ENCODE measurements around the gene ECPAS.
"Not testable (repeated sequence)": the region's sequence is repeated elsewhere in the genome, so short reads cannot be mapped to it uniquely, and the experiment has no call there.

Gene ECPAS

GRCh38 chr9:111411266-111411665 lies 72.9 kb downstream of the ECPAS start:
- no peak for DNase-seq (ENCODE audit: low read depth in 2 of 2)

- no peak for DNase-seq (ENCODE audit: low read depth in 2 of 2)
Observed at GRCh38 chr9:111407813-111408212, 76.4 kb downstream of the ECPAS start.

- DNase-seq (ENCODE audit: low read depth in 2 of 2): no peak
Observed at GRCh38 chr9:111405701-111406100, 78.5 kb downstream of the ECPAS start.

- not testable (repeated sequence) for DNase-seq (ENCODE audit: low read depth in 2 of 2)
Observed at GRCh38 chr9:111401486-111401885, 82.7 kb downstream of the ECPAS start.

GRCh38 chr9:111400564-111400898 lies 83.7 kb downstream of the ECPAS start:
- no peak for DNase-seq (ENCODE audit: low read depth in 2 of 2)

- DNase-seq (ENCODE audit: low read depth in 2 of 2): no peak
Observed at GRCh38 chr9:111399772-111400563, 84.2 kb downstream of the ECPAS start.

GRCh38 chr9:111399211-111399739 lies 84.9 kb downstream of the ECPAS start:
- no peak for DNase-seq (ENCODE audit: low read depth in 2 of 2)

- DNase-seq (ENCODE audit: low read depth in 2 of 2): no peak
Observed at GRCh38 chr9:111393971-111394370, 90.2 kb downstream of the ECPAS start.

- no peak for DNase-seq (ENCODE audit: low read depth in 2 of 2)
Observed at GRCh38 chr9:111389406-111389805, 94.8 kb downstream of the ECPAS start.

GRCh38 chr9:111386386-111386785 lies 97.8 kb downstream of the ECPAS start:
- DNase-seq (ENCODE audit: low read depth in 2 of 2): no peak

GRCh38 chr9:111381006-111381405 lies 103.2 kb downstream of the ECPAS start:
- no peak for DNase-seq (ENCODE audit: low read depth in 2 of 2)

- no peak for DNase-seq (ENCODE audit: low read depth in 2 of 2)
Observed at GRCh38 chr9:111375817-111376564, 108.2 kb downstream of the ECPAS start.

GRCh38 chr9:111375062-111375461 lies 109.1 kb downstream of the ECPAS start:
- no peak for DNase-seq (ENCODE audit: low read depth in 2 of 2)

GRCh38 chr9:111372297-111372696 lies 111.9 kb downstream of the ECPAS start:
- DNase-seq (ENCODE audit: low read depth in 2 of 2): no peak

- no peak for DNase-seq (ENCODE audit: low read depth in 2 of 2)
Observed at GRCh38 chr9:111366978-111367377, 117.2 kb downstream of the ECPAS start.

GRCh38 chr9:111362526-111362925 lies 121.7 kb downstream of the ECPAS start:
- DNase-seq (ENCODE audit: low read depth in 2 of 2): no peak

GRCh38 chr9:111360881-111361280 lies 123.3 kb downstream of the ECPAS start:
- DNase-seq (ENCODE audit: low read depth in 2 of 2): no peak

GRCh38 chr9:111356481-111357244 lies 127.5 kb downstream of the ECPAS start:
- no peak for DNase-seq (ENCODE audit: low read depth in 2 of 2)

- DNase-seq (ENCODE audit: low read depth in 2 of 2): no peak
Observed at GRCh38 chr9:111352545-111352944, 131.6 kb downstream of the ECPAS start.

GRCh38 chr9:111350556-111350955 lies 133.6 kb downstream of the ECPAS start:
- no peak for DNase-seq (ENCODE audit: low read depth in 2 of 2)

- DNase-seq (ENCODE audit: low read depth in 2 of 2): no peak
Observed at GRCh38 chr9:111349766-111350165, 134.4 kb downstream of the ECPAS start.

GRCh38 chr9:111348821-111349271 lies 135.3 kb downstream of the ECPAS start:
- no peak for DNase-seq (ENCODE audit: low read depth in 2 of 2)
